HEK293 (cell line): Measurements from ENCODE around the gene DMBX1.

Experiments used
- CTCF ChIA-PET: fragments of 350-600 bp; formaldehyde crosslinking; extraction: SDS; loops from one replicate; lab custom pipeline; 2021; ENCODE audit warnings: antibody characterized with exemption; lab: Yijun Ruan, JAX
- POLR2A ChIA-PET: fragments of 300-600 bp; formaldehyde crosslinking; extraction: SDS; loops from one replicate; lab custom pipeline; 2020; ENCODE audit warnings: antibody characterized with exemption, inconsistent platforms; lab: Yijun Ruan, JAX
- H3K27ac ChIP-seq: fragments of 200-500 bp; sonication (Bioruptor generic); 2 replicates; pipeline ENCODE4 v1.5.1; 2014; ENCODE audit warnings: low read depth, low read length, control low read depth, inconsistent platforms; ENCODE audit errors: extremely low read depth
- H3K36me3 ChIP-seq, 2 experiments: fragments of 200-500 bp in 1 of 2; sonication (Bioruptor generic) in 1 of 2; 1 replicate in 1 of 2; 2 replicates in 1 of 2; pipeline ENCODE4 v1.5.1; 2014 to 2017; ENCODE audit warnings: inconsistent platforms in 2 of 2, low read length in 2 of 2; ENCODE audit not compliant: control insufficient read depth in 2 of 2, insufficient read depth in 1 of 2
- H3K4me1 ChIP-seq: fragments of 200-500 bp; sonication (Bioruptor generic); 2 replicates; pipeline ENCODE4 v1.5.1; 2014; ENCODE audit warnings: mild to moderate bottlenecking, low read length, inconsistent platforms; ENCODE audit not compliant: control insufficient read depth, insufficient read depth
- H3K4me3 ChIP-seq: 2 replicates; pipeline ENCODE4 v1.5.1; 2011; ENCODE audit warnings: low read depth, mild to moderate bottlenecking, control low read depth, low read length, moderate library complexity
- H3K9me3 ChIP-seq: fragments of 200-500 bp; sonication (Bioruptor generic); 2 replicates; pipeline ENCODE4 v1.5.1; 2014; ENCODE audit warnings: low read depth, low read length, inconsistent platforms; ENCODE audit not compliant: control insufficient read depth, insufficient read depth
- SCRT2 ChIP-seq: fragments of 450-650 bp; formaldehyde crosslinking; IDR thresholded peaks from 2 replicates; pipeline ENCODE4 v1.5.1; 2016; ENCODE audit warnings: missing biosample characterization, missing genetic modification characterization
- ZNF202 ChIP-seq: fragments of 450-650 bp; formaldehyde crosslinking; IDR thresholded peaks from 2 replicates; pipeline ENCODE4 v1.5.1; 2016; ENCODE audit warnings: missing biosample characterization, missing genetic modification characterization, borderline replicate concordance
- ZNF214 ChIP-seq: fragments of 450-650 bp; formaldehyde crosslinking; IDR thresholded peaks from 2 replicates; pipeline ENCODE4 v1.5.1; 2017; ENCODE audit warnings: missing biosample characterization, mild to moderate bottlenecking, missing genetic modification characterization, borderline replicate concordance
- ZNF423 ChIP-seq: fragments of 450-650 bp; formaldehyde crosslinking; IDR thresholded peaks from 2 replicates; pipeline ENCODE4 v1.5.1; 2016; ENCODE audit warnings: missing biosample characterization, missing genetic modification characterization
- ZNF624 ChIP-seq: fragments of 450-650 bp; formaldehyde crosslinking; IDR thresholded peaks from 2 replicates; pipeline ENCODE4 v1.5.1; 2017; ENCODE audit warnings: missing biosample characterization, missing genetic modification characterization
- ZNF670 ChIP-seq: fragments of 450-650 bp; formaldehyde crosslinking; IDR thresholded peaks from 2 replicates; pipeline ENCODE4 v1.5.1; 2016; ENCODE audit warnings: missing biosample characterization, missing genetic modification characterization, low read depth
- ZNF768 ChIP-seq: fragments of 450-650 bp; formaldehyde crosslinking; IDR thresholded peaks from 2 replicates; pipeline ENCODE4 v1.5.1; 2018; ENCODE audit warnings: missing biosample characterization, mild to moderate bottlenecking, missing genetic modification characterization
- TF ChIP-seq, protein P1 (sequence below): fragments of 450-650 bp; formaldehyde crosslinking; IDR thresholded peaks from 2 replicates; pipeline ENCODE4 v1.5.1; 2016; ENCODE audit warnings: missing biosample characterization, missing genetic modification characterization
- TF ChIP-seq, protein P2 (sequence below): fragments of 450-650 bp; formaldehyde crosslinking; IDR thresholded peaks from 2 replicates; pipeline ENCODE4 v1.5.1; 2016; ENCODE audit warnings: missing biosample characterization, missing genetic modification characterization
- TF ChIP-seq, protein P3 (sequence below): fragments of 450-650 bp; formaldehyde crosslinking; IDR thresholded peaks from 2 replicates; pipeline ENCODE4 v1.5.1; 2016; ENCODE audit warnings: missing biosample characterization, missing genetic modification characterization

DMBX1 gene

DNA sequence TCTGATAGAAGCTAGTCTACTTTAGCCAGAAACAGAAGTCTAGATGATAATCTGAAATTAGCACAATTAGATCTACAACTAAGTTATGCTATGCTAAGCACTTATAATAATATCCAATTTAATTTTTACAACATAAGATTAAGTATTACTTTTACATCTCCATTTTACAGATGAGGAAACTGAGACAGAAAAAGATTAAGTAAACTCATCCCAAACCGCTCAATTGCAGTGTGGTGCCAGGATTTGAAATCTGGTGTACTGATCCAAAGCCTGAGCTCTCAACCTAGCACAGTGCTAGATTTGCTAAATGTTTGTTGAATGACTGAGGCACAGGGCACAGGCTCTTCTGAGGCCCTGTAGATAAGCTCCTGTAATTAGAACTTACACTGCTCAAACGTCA is 48.0 kb downstream of the DMBX1 start:
- Histone ChIP-seq H3K27ac (no peak overlapping the region), H3K36me3 (no peaks in the 10 kb centered on the region), H3K4me1 (no peaks in the 10 kb centered on the region), H3K9me3 (no peaks in the 10 kb centered on the region), H3K4me3 (no peak overlapping the region)
- POLR2A ChIA-PET, result interaction anchor here (1.3 kb wide), 1 partner anchor 182 kb away, joined by 4 read pairs; the partner anchor contains the start of gene EFCAB14
- no peak for TF ChIP-seq ZNF670
- TF ChIP-seq ZNF768 (tag by site-specific recombination), result no peak
- no peak for TF ChIP-seq ZNF423 (tag by site-specific recombination)
- TF ChIP-seq SCRT2 (tag by site-specific recombination), result no peak
- TF ChIP-seq, protein P1, sequence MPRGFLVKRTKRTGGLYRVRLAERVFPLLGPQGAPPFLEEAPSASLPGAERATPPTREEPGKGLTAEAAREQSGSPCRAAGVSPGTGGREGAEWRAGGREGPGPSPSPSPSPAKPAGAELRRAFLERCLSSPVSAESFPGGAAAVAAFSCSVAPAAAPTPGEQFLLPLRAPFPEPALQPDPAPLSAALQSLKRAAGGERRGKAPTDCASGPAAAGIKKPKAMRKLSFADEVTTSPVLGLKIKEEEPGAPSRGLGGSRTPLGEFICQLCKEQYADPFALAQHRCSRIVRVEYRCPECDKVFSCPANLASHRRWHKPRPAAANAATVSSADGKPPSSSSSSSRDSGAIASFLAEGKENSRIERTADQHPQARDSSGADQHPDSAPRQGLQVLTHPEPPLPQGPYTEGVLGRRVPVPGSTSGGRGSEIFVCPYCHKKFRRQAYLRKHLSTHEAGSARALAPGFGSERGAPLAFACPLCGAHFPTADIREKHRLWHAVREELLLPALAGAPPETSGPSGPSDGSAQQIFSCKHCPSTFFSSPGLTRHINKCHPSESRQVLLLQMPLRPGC, result no peak
- TF ChIP-seq, protein P2, sequence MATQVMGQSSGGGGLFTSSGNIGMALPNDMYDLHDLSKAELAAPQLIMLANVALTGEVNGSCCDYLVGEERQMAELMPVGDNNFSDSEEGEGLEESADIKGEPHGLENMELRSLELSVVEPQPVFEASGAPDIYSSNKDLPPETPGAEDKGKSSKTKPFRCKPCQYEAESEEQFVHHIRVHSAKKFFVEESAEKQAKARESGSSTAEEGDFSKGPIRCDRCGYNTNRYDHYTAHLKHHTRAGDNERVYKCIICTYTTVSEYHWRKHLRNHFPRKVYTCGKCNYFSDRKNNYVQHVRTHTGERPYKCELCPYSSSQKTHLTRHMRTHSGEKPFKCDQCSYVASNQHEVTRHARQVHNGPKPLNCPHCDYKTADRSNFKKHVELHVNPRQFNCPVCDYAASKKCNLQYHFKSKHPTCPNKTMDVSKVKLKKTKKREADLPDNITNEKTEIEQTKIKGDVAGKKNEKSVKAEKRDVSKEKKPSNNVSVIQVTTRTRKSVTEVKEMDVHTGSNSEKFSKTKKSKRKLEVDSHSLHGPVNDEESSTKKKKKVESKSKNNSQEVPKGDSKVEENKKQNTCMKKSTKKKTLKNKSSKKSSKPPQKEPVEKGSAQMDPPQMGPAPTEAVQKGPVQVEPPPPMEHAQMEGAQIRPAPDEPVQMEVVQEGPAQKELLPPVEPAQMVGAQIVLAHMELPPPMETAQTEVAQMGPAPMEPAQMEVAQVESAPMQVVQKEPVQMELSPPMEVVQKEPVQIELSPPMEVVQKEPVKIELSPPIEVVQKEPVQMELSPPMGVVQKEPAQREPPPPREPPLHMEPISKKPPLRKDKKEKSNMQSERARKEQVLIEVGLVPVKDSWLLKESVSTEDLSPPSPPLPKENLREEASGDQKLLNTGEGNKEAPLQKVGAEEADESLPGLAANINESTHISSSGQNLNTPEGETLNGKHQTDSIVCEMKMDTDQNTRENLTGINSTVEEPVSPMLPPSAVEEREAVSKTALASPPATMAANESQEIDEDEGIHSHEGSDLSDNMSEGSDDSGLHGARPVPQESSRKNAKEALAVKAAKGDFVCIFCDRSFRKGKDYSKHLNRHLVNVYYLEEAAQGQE (tag by site-specific recombination), result no peak
- no peak for TF ChIP-seq ZNF624
- TF ChIP-seq ZNF214 (tag by site-specific recombination), result no peak
- CTCF ChIA-PET, result interaction anchor here (0.7 to 15.0 kb wide), 6 partner anchors 9 to 209 kb away, joined by 3 to 418 read pairs (median 38); partner anchors contain the start of gene DMBX1

DNA sequence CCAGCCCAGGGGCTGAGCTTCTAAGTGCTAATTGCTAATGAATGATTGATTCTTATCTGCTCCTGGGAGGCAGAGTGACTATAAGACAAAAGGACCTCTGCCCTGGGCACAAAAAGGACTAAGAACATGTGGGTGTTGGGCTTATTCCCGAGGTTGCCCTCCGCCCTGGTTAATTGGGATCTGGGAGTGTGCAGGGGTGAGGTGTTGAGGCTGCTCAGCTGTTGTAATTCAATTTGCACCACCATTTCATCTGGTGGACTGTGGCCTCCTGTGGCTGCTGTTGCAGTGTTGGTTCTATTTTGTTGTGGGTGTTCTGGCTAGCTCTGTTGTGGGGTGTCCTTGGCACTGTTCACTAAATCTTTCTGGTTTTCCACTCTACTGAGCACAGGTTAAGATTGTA is 48.5 kb downstream of the DMBX1 start:
- no peak overlapping the region for H3K27ac ChIP-seq
- H3K36me3 ChIP-seq, result no peaks in the 10 kb centered on the region
- TF ChIP-seq, protein P3, sequence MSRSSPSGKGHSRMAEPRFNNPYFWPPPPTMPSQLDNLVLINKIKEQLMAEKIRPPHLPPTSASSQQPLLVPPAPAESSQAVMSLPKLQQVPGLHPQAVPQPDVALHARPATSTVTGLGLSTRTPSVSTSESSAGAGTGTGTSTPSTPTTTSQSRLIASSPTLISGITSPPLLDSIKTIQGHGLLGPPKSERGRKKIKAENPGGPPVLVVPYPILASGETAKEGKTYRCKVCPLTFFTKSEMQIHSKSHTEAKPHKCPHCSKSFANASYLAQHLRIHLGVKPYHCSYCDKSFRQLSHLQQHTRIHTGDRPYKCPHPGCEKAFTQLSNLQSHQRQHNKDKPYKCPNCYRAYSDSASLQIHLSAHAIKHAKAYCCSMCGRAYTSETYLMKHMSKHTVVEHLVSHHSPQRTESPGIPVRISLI, result no peak
- TF ChIP-seq ZNF202, result no peak
- CTCF ChIA-PET, result interaction anchor here (1.0 to 15.0 kb wide), 5 partner anchors 9 to 89 kb away, joined by 3 to 418 read pairs (median 64); partner anchors contain the start of gene DMBX1
- no peak overlapping the region for H3K4me3 ChIP-seq
- no peaks in the 10 kb centered on the region for H3K4me1 ChIP-seq
- POLR2A ChIA-PET, result interaction anchor here (1.3 kb wide), 1 partner anchor 181 kb away, joined by 4 read pairs; the partner anchor contains the start of gene EFCAB14
- no peaks in the 10 kb centered on the region for H3K9me3 ChIP-seq
